ENCODE measurements around the gene CERT1. TPM values are rescaled to one million over a fixed set of nuclear protein-coding genes. Genes with fewer than 3 reads are reported as not detected.

CERT1 gene
- total RNA-seq, 1 donor from 2014 or later = 60.7 TPM

GRCh38 chr5:75522542-75522941, 11.1 kb upstream of the CERT1 start:
- intact Hi-C loops (cut with DNase I) = no loop called here
- Histone ChIP-seq H3K4me1 (peaks cover 6% of the 10 kb centered on the region), H3K27ac (no peak overlapping the region)

GRCh38 chr5:75522025-75522424, 10.6 kb upstream of the CERT1 start:
- ATAC-seq (no peak), DNase-seq (no peak)
- no peaks in the 10 kb centered on the region for H3K9me3 ChIP-seq
- H3K4me3 ChIP-seq = no peak overlapping the region
- TF ChIP-seq CTCF (IDR thresholded peaks at IDR 0.05) = no peak
- no peak overlapping the region for H3K27ac ChIP-seq
- intact Hi-C loops (cut with DNase I) = no loop called here
- no peaks in the 10 kb centered on the region for H3K36me3 ChIP-seq
- peaks cover 6% of the 10 kb centered on the region for H3K4me1 ChIP-seq
- H3K27me3 ChIP-seq = no peaks in the 10 kb centered on the region

More at GRCh38 chr5:75522542-75522941, 11.1 kb upstream of the CERT1 start:
- Histone ChIP-seq H3K36me3 (no peaks in the 10 kb centered on the region), H3K27me3 (no peaks in the 10 kb centered on the region), H3K4me3 (no peak overlapping the region), H3K9me3 (no peaks in the 10 kb centered on the region)
- DNase-seq (no peak), ATAC-seq (no peak)
- TF ChIP-seq CTCF (IDR thresholded peaks at IDR 0.05) = no peak

GRCh38 chr5:75521195-75521594, 9.8 kb upstream of the CERT1 start:
- Histone ChIP-seq H3K4me1 (peaks cover 6% of the 10 kb centered on the region), H3K4me3 (no peak overlapping the region), H3K9me3 (no peaks in the 10 kb centered on the region), H3K36me3 (no peaks in the 10 kb centered on the region), H3K27ac (no peak overlapping the region), H3K27me3 (no peaks in the 10 kb centered on the region)
- intact Hi-C loops (cut with DNase I) = no loop called here
- no peak for TF ChIP-seq CTCF (IDR thresholded peaks at IDR 0.05)
- ATAC-seq (no peak), DNase-seq (no peak)

- ATAC-seq (no peak), DNase-seq (no peak)
- Histone ChIP-seq H3K27me3 (no peaks in the 10 kb centered on the region), H3K9me3 (no peaks in the 10 kb centered on the region), H3K4me1 (peaks cover 6% of the 10 kb centered on the region), H3K4me3 (no peak overlapping the region), H3K36me3 (no peaks in the 10 kb centered on the region), H3K27ac (no peak overlapping the region)
- no peak for TF ChIP-seq CTCF (IDR thresholded peaks at IDR 0.05)
- intact Hi-C loops (cut with DNase I) = loop anchor here (10.0 kb wide), 1 partner anchor 45 kb away; no protein-coding TSS in a partner anchor
Measured at GRCh38 chr5:75519761-75520160, 8.3 kb upstream of the CERT1 start.

- ATAC-seq = no peak
- intact Hi-C loops (cut with DNase I) = loop anchor here (10.0 kb wide), 1 partner anchor 50 kb away; no protein-coding TSS in a partner anchor
Measured at GRCh38 chr5:75514323-75514722, 2.9 kb upstream of the CERT1 start.

More at GRCh38 chr5:75514323-75514722, 2.9 kb upstream of the CERT1 start:
- no peak for DNase-seq
- Histone ChIP-seq H3K27me3 (no peaks in the 10 kb centered on the region), H3K36me3 (no peaks in the 10 kb centered on the region), H3K4me3 (no peak overlapping the region), H3K4me1 (peaks cover 24% of the 10 kb centered on the region), H3K9me3 (no peaks in the 10 kb centered on the region), H3K27ac (no peak overlapping the region)
- TF ChIP-seq CTCF (IDR thresholded peaks at IDR 0.05) = no peak

Measured in upper lobe of right lung (tissue), 1 donor.